Eye (tissue), 1 donor: Measurements from ENCODE around the gene SUCNR1.
A peak's percentile ranks its signal among the peaks of the same experiment; 100 is the strongest.
"Not testable (repeated sequence)": the region's sequence is repeated elsewhere in the genome, so short reads cannot be mapped to it uniquely, and the experiment has no call there.

Experiments
- DNase-seq: peaks from one replicate; pipeline ENCODE4 v3.0.0-alpha.2; 2015

Gene SUCNR1

GRCh38 chr3:151901644-151902285 is 28.3 kb downstream of the SUCNR1 start:
- no peak for DNase-seq

DNA sequence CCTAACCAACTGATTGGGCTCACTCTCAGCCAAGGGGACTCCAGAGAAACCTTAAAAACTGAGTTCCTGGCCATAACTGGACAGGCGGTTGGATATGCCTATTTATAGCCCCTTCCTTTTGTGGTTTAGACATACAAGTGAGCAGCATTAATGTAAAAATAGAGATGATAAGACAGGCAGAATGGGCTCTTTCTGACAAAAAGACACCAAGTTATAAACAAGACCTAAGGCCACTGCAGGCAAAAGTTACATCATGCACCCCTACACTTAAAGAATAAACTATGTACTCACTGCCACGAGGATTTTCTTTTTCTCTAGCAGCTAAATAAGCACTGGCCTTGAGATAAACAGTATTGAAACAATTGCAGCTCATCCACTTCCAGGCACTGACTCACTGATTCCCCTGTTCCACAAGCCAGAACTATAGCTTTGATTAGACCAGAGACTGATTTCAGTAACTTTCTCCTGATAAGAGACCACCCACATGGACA is 30.1 kb downstream of the SUCNR1 start:
- no peak for DNase-seq

DNA sequence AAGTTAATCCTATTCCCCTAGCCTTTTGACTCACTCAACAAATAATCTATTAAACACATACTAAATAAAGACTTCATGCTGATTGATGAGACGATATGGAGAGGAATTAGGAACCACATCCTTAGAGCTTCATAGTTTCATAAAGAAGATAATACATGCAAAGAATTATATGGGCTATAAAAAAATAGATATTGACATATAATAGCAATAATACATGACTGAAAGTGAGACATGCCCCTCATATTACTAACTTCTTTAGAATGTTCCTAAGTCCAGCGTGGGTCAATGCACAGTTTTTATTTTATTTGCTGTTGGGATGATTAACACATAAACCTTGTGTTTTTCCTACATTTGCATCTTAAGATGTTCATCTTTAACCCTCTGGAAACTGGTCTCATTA is 32.2 kb downstream of the SUCNR1 start:
- no peak for DNase-seq

- DNase-seq, result no peak
Observed at GRCh38 chr3:151906751-151907150, 33.3 kb downstream of the SUCNR1 start.

DNA sequence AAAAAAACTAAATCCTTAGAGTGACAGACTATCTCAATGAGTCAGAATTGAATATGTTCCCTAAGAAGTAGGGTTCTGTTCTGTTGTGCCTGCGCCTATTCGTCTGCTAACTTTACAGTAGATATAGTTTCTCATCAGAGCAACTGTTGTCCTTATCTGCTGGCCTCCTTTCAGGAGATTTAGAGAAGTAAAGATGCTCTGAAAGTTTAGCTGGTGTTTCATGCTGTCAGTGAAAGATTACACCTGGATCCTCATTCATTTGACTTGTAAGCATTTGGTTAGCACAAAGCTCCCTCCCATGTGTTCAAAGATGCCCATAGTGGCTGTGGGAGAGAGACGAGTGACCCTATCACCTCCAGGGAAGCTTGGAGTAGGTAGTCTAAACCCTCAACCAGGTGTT is 35.0 kb downstream of the SUCNR1 start:
- DNase-seq, result no peak

DNA sequence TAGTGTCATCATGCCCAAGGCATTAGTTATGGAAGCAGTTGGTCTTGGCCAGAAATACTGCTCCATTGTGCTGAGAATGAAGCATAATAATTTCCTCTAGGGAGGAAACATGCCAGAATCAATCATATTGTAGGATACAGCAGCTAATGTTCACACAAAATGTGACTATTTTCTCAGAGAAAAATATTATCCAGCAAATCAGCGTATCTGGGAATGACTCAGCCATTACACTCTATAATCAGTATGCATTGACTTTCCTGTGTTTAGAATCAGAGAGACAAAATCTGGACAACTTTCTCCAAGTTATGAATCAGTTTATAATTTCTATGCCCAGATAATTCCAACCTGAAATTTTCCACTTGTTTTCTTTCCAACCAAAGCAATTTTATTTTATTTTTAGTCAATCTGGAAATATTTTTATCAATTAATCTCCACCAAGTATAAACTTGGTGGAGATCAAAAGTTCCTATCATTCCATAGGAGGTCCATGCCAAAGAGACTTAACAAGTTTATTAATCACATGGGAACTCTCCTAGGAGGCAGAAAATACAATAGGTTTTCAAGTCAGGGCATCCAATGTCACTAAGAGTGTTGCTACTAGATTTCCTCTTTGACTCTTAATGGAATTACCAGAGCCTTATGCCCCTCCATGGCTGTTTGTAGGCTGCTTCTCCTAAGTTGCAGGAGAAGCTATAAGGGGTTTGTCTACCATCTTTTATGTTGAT is 36.4 kb downstream of the SUCNR1 start:
- DNase-seq, result no peak

GRCh38 chr3:151911462-151911861 is 38.0 kb downstream of the SUCNR1 start:
- no peak for DNase-seq

- no peak for DNase-seq
Observed at GRCh38 chr3:151912028-151912427, 38.6 kb downstream of the SUCNR1 start.

DNA sequence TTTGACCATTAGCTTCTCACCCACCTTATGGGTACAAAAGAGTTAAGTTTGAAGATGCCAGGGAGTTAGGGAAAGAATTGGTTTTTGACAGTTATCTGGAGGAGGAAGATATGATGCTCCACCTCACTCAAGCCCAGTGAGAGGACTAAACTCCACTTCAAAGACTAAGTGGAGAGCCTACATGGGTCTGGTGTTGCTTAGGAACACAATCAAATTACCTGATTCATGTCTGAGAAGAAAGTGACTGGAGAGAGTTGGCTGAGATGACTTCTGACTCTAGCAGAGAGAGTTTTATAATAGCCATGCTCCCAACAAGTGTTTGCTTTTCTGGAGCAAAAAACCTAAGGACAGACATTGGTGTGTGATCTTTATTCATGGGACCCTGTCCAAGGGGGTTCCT is 43.3 kb downstream of the SUCNR1 start:
- DNase-seq, result no peak

DNA sequence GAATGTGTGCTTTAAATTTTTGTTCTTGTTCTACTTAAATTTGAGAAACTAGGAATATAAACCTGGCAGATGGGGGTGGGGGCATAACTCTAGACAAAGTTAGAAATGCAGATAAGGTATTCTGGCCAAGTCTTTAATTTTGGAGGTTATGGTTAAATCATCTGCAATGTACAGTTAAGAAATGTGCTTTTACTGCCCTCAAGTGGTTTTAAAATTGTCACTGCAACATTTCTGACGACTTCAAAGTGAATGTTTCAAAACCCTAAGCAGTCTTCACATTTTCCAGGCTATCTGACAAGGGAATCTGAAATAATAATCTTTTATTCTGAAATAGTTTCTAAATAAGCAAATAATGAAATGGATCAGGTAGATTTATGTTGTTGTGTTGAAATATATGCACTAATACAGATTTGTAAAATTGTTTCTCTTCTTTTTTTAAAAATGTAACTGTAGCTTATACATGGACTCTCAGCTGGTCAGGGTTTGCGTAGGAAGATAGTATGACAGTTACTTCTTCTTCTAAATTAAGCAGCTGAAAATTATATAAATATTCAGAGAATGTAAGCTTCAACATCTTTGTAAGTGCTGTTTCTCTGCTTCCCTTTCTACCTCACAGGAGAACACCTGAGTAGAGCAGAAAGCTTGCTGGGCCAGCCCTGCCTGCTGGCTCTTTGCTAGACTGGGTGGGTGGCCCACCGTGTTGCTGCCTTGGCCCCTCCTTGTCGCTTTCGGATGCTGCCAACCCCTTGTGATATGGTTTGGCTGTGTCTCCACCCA is 45.0 kb downstream of the SUCNR1 start:
- peak; percentile 64 for DNase-seq

DNA sequence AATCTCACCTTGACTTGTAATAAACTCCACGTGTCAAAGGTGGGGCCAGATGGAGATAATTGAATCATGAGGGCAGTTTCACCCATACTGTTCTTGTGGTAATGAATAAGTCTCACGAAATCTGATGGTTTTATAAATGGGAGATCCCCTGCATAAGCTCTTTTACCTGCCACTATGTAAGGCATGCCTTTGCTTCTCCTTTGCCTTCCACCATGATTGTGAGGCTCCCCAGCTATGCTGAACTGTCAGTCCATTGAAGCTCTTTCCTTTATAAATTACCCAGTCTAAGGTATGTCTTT is 45.5 kb downstream of the SUCNR1 start:
- no peak for DNase-seq

- no peak for DNase-seq
Observed at GRCh38 chr3:151919446-151919845, 46.0 kb downstream of the SUCNR1 start.

DNA sequence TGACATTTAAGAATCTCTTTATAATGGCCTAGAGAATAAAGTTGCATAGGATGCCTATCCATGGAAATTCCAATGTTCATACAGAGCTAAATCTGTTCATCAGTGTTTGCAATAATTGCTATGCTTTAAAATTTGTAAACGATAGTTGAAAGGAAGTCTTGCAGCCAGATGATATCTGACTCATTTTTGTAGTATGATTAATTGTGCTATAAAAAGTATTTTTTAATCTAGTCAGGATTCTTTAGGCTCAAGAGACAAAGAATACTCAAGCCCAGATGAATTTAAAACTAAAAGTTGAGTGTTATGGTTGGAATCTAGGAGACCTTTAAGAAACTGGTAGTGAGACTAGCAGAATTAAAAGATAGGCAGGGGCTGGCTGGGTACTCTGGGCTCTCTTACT is 50.5 kb downstream of the SUCNR1 start:
- DNase-seq, result no peak

GRCh38 chr3:151924753-151925152 is 51.3 kb downstream of the SUCNR1 start:
- DNase-seq, result no peak

DNA sequence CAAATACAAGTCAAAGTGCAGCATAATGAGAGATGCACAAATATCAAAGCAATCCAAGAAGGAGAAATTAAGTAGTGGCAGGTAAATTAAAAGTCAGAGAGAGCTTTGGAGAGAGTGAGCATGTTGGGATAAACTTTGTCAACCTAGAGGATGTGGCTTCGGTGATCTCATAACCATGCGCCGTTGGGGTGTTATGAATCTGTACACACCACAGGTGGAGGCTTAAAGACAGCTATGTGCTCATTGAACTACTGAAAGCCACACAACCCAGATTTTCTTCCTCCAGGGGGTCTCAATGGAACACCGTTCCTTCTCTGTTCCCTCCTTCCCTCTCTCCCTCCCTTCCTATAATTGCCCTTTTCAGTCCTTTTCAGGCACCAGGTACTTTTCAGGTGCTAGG is 52.0 kb downstream of the SUCNR1 start:
- no peak for DNase-seq

GRCh38 chr3:151925876-151926275 is 52.4 kb downstream of the SUCNR1 start:
- DNase-seq, result no peak

GRCh38 chr3:151926956-151927355 is 53.5 kb downstream of the SUCNR1 start:
- no peak for DNase-seq

GRCh38 chr3:151927915-151928525 is 54.6 kb downstream of the SUCNR1 start:
- DNase-seq, result not testable (repeated sequence)

DNA sequence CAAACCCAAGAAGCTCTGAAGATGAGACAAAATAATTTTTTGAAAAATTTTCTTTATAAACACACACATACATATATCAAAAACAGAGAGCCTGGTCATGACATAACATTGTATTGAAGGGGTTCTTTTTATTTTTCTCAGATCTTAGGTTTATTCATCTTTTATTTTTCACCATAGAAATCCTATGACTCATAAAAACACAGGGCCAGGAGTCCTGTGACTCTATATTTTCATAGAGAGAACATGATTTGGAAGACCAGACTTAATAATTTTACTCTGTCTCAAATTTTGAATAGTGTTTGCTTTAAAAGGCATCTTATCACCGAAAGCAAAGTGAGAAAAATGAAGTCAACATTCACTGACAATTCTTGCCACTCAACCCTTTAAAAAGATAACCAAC is 57.7 kb downstream of the SUCNR1 start:
- no peak for DNase-seq

GRCh38 chr3:151933234-151933853 is 59.9 kb downstream of the SUCNR1 start:
- peak; percentile 44 for DNase-seq
